CD4-positive, alpha-beta T cell treated with Interleukin-2 at 100 ng/mL for 4 hours (primary cell): ENCODE data around the gene BABAM2.

ENCODE experiments used
- DNase-seq: peaks from one replicate; pipeline ENCODE4 v3.0.0-alpha.2; 2020; ENCODE audit warnings: low spot score

The BABAM2 gene

GRCh38 chr2:28346587-28346986 is 456.1 kb downstream of the BABAM2 start:
- DNase-seq, result no peak

- no peak for DNase-seq
These were observed 456.7 kb downstream of the BABAM2 start for GRCh38 chr2:28347193-28347592.

- no peak for DNase-seq
These were observed 457.1 kb downstream of the BABAM2 start for GRCh38 chr2:28347596-28347995.

GRCh38 chr2:28348149-28348567 is 457.6 kb downstream of the BABAM2 start:
- peak; percentile 63 for DNase-seq

- no peak for DNase-seq
These were observed 458.4 kb downstream of the BABAM2 start for GRCh38 chr2:28348921-28349320.

- DNase-seq, result no peak
These were observed 459.1 kb downstream of the BABAM2 start for GRCh38 chr2:28349546-28350165.

- DNase-seq, result no peak
These were observed 459.7 kb downstream of the BABAM2 start for GRCh38 chr2:28350196-28350595.

GRCh38 chr2:28350791-28351285 is 460.3 kb downstream of the BABAM2 start:
- DNase-seq, result no peak

GRCh38 chr2:28351621-28352020 is 461.1 kb downstream of the BABAM2 start:
- DNase-seq, result no peak

- no peak for DNase-seq
These were observed 461.6 kb downstream of the BABAM2 start for GRCh38 chr2:28352104-28352503.

GRCh38 chr2:28352610-28353195 is 462.2 kb downstream of the BABAM2 start:
- no peak for DNase-seq

- DNase-seq, result no peak
These were observed 464.5 kb downstream of the BABAM2 start for GRCh38 chr2:28354920-28355520.

- DNase-seq, result no peak
These were observed 465.1 kb downstream of the BABAM2 start for GRCh38 chr2:28355521-28356094.

- DNase-seq, result peak; percentile 26
These were observed 465.8 kb downstream of the BABAM2 start for GRCh38 chr2:28356095-28356911.

GRCh38 chr2:28357055-28357454 is 466.5 kb downstream of the BABAM2 start:
- DNase-seq, result no peak

GRCh38 chr2:28357948-28358667 is 467.6 kb downstream of the BABAM2 start:
- DNase-seq, result no peak

- DNase-seq, result no peak
These were observed 468.2 kb downstream of the BABAM2 start for GRCh38 chr2:28358668-28359201.

- peak; percentile 82 for DNase-seq
These were observed 468.9 kb downstream of the BABAM2 start for GRCh38 chr2:28359222-28360057.

GRCh38 chr2:28360058-28360717 is 469.7 kb downstream of the BABAM2 start:
- no peak for DNase-seq
